Putamen (tissue), 1 donor: ENCODE data around the gene ZBTB1.

ENCODE experiments used
- DNase-seq: peaks from one replicate; pipeline ENCODE4 v3.0.0-alpha.2; 2016; ENCODE audit warnings: low spot score

ZBTB1 gene

GRCh38 chr14:64504310-64504896 lies at the start of gene ZBTB1:
TSS of gene ZBTB1 (plus strand) at chr14:64504770. CDS start at chr14:64521505, 16,735 bp downstream.
- peak; percentile 74 for DNase-seq

GRCh38 chr14:64459405-64460136 lies 45.0 kb upstream of the ZBTB1 start:
- DNase-seq: no peak

GRCh38 chr14:64461221-64461620 lies 43.3 kb upstream of the ZBTB1 start:
- DNase-seq: peak; percentile 41

GRCh38 chr14:64463195-64463594 lies 41.4 kb upstream of the ZBTB1 start:
- DNase-seq: no peak

GRCh38 chr14:64463873-64464272 lies 40.7 kb upstream of the ZBTB1 start:
- DNase-seq: no peak

- DNase-seq: no peak
These were observed 39.9 kb upstream of the ZBTB1 start for GRCh38 chr14:64464651-64465050.

- DNase-seq: peak; percentile 71
These were observed 39.3 kb upstream of the ZBTB1 start, which contains the start of gene AKAP5 for GRCh38 chr14:64465191-64465822. TSS of gene AKAP5 (plus strand) at chr14:64465499. CDS start at chr14:64468395, 2,896 bp downstream.

GRCh38 chr14:64465831-64466554 lies 38.6 kb upstream of the ZBTB1 start:
- peak; percentile 50 for DNase-seq

- DNase-seq: no peak
These were observed 37.5 kb upstream of the ZBTB1 start for GRCh38 chr14:64467101-64467500.

- no peak for DNase-seq
These were observed 37.0 kb upstream of the ZBTB1 start for GRCh38 chr14:64467566-64467965.

- DNase-seq: no peak
These were observed 36.1 kb upstream of the ZBTB1 start for GRCh38 chr14:64468451-64468850.

GRCh38 chr14:64474041-64474440 lies 30.5 kb upstream of the ZBTB1 start:
- no peak for DNase-seq

- DNase-seq: no peak
These were observed 29.9 kb upstream of the ZBTB1 start for GRCh38 chr14:64474698-64475097.

GRCh38 chr14:64475585-64476273 lies 28.8 kb upstream of the ZBTB1 start:
- no peak for DNase-seq

GRCh38 chr14:64476438-64476837 lies 28.1 kb upstream of the ZBTB1 start:
- DNase-seq: no peak

GRCh38 chr14:64478634-64479250 lies 25.8 kb upstream of the ZBTB1 start:
- DNase-seq: no peak

- DNase-seq: no peak
These were observed 15.9 kb upstream of the ZBTB1 start for GRCh38 chr14:64488590-64489099.

- DNase-seq: no peak
These were observed 12.9 kb upstream of the ZBTB1 start for GRCh38 chr14:64491637-64492036.

GRCh38 chr14:64493455-64493854 lies 11.1 kb upstream of the ZBTB1 start:
- DNase-seq: no peak

GRCh38 chr14:64495252-64495651 lies 9.3 kb upstream of the ZBTB1 start:
- no peak for DNase-seq

GRCh38 chr14:64496764-64497163 lies 7.8 kb upstream of the ZBTB1 start:
- DNase-seq: no peak
